Activated T-helper 9 cell treated with anti-CD3 and anti-CD28 coated beads, Interleukin-2, amount 50 U/mL, for 16 hours (primary cell): ENCODE results near the gene GLRX3.
"Not testable (repeated sequence)": the region's sequence is repeated elsewhere in the genome, so short reads cannot be mapped to it uniquely, and the experiment has no call there.

ENCODE experiments used
- DNase-seq: peaks from one replicate; pipeline ENCODE4 v3.0.0-alpha.2; 2020; ENCODE audit warnings: low read depth

Gene GLRX3

GRCh38 chr10:130136226-130137089, at the start of gene GLRX3:
Gene GLRX3, plus strand, starts transcription at chr10:130136391. Its CDS starts 30 bp downstream, at chr10:130136421.
- peak; percentile 85 for DNase-seq

GRCh38 chr10:130090565-130090964, 45.6 kb upstream of the GLRX3 start:
- not testable (repeated sequence) for DNase-seq

- no peak for DNase-seq
These were observed 36.8 kb upstream of the GLRX3 start for GRCh38 chr10:130099344-130099743.

GRCh38 chr10:130105724-130106123, 30.5 kb upstream of the GLRX3 start:
- no peak for DNase-seq

GRCh38 chr10:130108146-130108545, 28.0 kb upstream of the GLRX3 start:
- DNase-seq = not testable (repeated sequence)

- DNase-seq = no peak
These were observed 27.1 kb upstream of the GLRX3 start for GRCh38 chr10:130108934-130109604.

GRCh38 chr10:130109796-130110245, 26.4 kb upstream of the GLRX3 start:
- peak; percentile 49 for DNase-seq

GRCh38 chr10:130110246-130111112, 25.7 kb upstream of the GLRX3 start, which contains the start of gene C10orf143:
Gene C10orf143, minus strand, starts transcription at chr10:130110830. Its CDS starts 58 bp downstream, at chr10:130110772.
- DNase-seq = peak; percentile 98

GRCh38 chr10:130111113-130111851, 24.9 kb upstream of the GLRX3 start:
- peak; percentile 90 for DNase-seq

GRCh38 chr10:130111852-130112180, 24.4 kb upstream of the GLRX3 start:
- DNase-seq = no peak

- no peak for DNase-seq
These were observed 23.4 kb upstream of the GLRX3 start for GRCh38 chr10:130112821-130113220.

GRCh38 chr10:130116942-130117341, 19.2 kb upstream of the GLRX3 start:
- DNase-seq = not testable (repeated sequence)

GRCh38 chr10:130117535-130117934, 18.7 kb upstream of the GLRX3 start:
- not testable (repeated sequence) for DNase-seq

- DNase-seq = no peak
These were observed 14.6 kb upstream of the GLRX3 start for GRCh38 chr10:130121486-130122079.

- peak; percentile 28 for DNase-seq
These were observed 8.7 kb upstream of the GLRX3 start for GRCh38 chr10:130127364-130128061.

GRCh38 chr10:130128062-130128781, 8.0 kb upstream of the GLRX3 start:
- DNase-seq = no peak

- no peak for DNase-seq
These were observed 7.3 kb upstream of the GLRX3 start for GRCh38 chr10:130128922-130129321.

- DNase-seq = no peak
These were observed 440 bp upstream of the GLRX3 start for GRCh38 chr10:130135676-130136225.

GRCh38 chr10:130137090-130137448, 878 bp downstream of the GLRX3 start:
- DNase-seq = no peak
